GM21529 (cell line): ENCODE measurements around the gene ADAMTS20.
"Not testable (repeated sequence)": the region's sequence is repeated elsewhere in the genome, so short reads cannot be mapped to it uniquely, and the experiment has no call there.

Experiments
- ATAC-seq: cut with Tn5 transposase; IDR thresholded peaks from one replicate; pipeline ENCODE4 v1.9.1; 2021; ENCODE audit not compliant: unreplicated experiment

The ADAMTS20 gene, protein sequence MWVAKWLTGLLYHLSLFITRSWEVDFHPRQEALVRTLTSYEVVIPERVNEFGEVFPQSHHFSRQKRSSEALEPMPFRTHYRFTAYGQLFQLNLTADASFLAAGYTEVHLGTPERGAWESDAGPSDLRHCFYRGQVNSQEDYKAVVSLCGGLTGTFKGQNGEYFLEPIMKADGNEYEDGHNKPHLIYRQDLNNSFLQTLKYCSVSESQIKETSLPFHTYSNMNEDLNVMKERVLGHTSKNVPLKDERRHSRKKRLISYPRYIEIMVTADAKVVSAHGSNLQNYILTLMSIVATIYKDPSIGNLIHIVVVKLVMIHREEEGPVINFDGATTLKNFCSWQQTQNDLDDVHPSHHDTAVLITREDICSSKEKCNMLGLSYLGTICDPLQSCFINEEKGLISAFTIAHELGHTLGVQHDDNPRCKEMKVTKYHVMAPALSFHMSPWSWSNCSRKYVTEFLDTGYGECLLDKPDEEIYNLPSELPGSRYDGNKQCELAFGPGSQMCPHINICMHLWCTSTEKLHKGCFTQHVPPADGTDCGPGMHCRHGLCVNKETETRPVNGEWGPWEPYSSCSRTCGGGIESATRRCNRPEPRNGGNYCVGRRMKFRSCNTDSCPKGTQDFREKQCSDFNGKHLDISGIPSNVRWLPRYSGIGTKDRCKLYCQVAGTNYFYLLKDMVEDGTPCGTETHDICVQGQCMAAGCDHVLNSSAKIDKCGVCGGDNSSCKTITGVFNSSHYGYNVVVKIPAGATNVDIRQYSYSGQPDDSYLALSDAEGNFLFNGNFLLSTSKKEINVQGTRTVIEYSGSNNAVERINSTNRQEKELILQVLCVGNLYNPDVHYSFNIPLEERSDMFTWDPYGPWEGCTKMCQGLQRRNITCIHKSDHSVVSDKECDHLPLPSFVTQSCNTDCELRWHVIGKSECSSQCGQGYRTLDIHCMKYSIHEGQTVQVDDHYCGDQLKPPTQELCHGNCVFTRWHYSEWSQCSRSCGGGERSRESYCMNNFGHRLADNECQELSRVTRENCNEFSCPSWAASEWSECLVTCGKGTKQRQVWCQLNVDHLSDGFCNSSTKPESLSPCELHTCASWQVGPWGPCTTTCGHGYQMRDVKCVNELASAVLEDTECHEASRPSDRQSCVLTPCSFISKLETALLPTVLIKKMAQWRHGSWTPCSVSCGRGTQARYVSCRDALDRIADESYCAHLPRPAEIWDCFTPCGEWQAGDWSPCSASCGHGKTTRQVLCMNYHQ (N-terminal part only)

GRCh38 chr12:43551971-43552559 lies at the start of gene ADAMTS20:
ADAMTS20 (minus strand) TSS chr12:43552203; CDS start chr12:43551921, 282 bp downstream.
- no peak for ATAC-seq

DNA sequence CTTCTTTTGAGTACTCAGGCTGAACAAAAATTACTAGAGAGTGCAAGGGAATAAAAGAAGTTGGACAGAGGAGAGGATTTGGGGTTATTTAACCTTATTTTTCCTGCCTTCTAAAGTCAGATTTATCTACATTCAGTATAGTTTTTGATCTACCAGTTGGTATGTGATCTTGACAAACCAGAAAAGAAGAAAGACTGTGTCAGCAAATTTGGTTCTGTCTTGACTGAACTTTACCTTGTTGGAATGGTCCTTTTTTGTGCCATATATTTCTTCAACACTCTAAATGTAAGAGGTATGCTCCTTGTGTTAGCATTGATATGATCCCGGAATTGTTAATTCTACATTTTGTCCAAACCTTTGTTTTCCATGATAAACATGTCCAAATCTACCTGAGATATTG lies 47.7 kb upstream of the ADAMTS20 start:
- ATAC-seq: no peak

GRCh38 chr12:43599066-43599465 lies 47.1 kb upstream of the ADAMTS20 start:
- ATAC-seq: no peak

- ATAC-seq: no peak
These were observed 38.3 kb upstream of the ADAMTS20 start for GRCh38 chr12:43590307-43590706.

- no peak for ATAC-seq
These were observed 34.7 kb upstream of the ADAMTS20 start for GRCh38 chr12:43586646-43587245.

DNA sequence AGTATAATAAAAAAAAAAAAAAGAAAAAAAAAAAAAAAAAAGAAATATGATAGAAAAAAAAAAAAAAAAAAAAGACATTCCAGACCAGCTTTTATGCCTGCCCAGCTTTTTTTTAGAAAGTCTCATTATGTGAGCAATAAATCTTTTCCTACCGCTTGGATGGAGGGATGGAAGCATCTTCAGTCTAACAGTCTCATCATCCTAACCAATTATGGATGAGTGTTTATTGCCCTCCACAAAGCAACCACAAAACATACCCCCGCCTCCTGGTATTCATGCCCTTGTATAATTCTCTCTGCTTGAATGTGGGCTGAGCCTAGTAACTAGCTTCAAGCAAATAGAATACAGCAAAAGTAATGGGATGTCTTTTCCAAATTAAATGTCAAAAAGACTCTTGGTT lies 33.7 kb upstream of the ADAMTS20 start:
- ATAC-seq: no peak

- no peak for ATAC-seq
These were observed 28.6 kb upstream of the ADAMTS20 start for GRCh38 chr12:43580601-43581000.

DNA sequence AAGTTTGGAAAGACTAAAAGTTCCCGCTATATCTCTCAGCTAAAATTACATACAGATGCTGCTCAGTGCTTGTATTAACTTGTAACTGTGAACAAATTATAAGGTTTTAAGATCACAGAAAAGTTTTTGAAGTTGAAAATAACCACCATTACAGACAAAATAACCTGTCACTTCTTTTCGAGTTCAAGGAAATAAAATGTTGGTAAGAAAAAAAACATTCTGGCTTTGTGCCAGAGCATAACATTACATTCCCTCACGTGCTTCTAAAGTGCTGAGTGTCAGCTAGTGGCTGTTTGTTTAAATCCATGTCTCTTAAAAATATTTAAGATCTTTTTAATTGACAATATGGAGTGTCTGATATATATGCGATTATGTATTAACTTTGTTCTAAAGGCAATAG lies 27.2 kb upstream of the ADAMTS20 start:
- ATAC-seq: no peak

GRCh38 chr12:43578782-43579181 lies 26.8 kb upstream of the ADAMTS20 start:
- no peak for ATAC-seq

- no peak for ATAC-seq
These were observed 25.4 kb upstream of the ADAMTS20 start for GRCh38 chr12:43577381-43577780.

GRCh38 chr12:43576162-43576561 lies 24.2 kb upstream of the ADAMTS20 start:
- ATAC-seq: no peak

DNA sequence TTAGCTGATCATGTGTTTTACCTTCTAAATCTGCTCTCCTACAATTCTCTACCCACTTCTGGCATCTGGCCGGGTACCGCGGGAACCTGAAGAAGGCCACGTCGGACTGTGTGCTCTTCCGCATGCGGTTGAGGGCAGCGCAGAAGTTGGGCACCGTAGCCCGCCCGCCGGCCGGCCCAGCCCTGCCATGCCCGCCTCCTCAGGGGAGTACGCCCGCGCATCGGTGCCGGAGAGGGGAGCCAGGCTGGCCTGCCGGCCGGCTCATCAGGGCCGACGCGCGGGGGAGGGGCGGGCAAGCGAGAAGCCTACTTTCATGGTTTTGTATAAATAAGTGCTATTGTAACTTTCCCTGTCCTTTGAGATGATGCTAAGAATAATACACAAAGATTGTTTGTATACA lies 19.9 kb upstream of the ADAMTS20 start:
- no peak for ATAC-seq

DNA sequence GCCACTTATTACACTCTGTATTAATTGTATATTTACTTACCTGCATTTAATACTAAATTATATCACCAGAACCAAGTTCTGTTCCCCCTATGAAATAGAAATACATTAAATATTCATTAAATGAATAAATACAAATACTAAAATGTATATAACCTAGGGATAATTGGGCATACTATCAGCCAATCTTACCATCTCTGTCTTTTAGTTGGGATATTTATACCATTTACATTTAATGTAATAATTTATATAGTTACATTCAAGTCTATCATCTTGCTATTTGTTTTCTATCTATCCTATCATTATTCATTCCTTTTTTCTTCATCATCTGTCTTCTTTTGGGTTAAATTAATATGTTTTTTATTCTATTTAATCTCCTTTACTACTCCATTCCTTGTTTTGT lies 4.1 kb upstream of the ADAMTS20 start:
- no peak for ATAC-seq

DNA sequence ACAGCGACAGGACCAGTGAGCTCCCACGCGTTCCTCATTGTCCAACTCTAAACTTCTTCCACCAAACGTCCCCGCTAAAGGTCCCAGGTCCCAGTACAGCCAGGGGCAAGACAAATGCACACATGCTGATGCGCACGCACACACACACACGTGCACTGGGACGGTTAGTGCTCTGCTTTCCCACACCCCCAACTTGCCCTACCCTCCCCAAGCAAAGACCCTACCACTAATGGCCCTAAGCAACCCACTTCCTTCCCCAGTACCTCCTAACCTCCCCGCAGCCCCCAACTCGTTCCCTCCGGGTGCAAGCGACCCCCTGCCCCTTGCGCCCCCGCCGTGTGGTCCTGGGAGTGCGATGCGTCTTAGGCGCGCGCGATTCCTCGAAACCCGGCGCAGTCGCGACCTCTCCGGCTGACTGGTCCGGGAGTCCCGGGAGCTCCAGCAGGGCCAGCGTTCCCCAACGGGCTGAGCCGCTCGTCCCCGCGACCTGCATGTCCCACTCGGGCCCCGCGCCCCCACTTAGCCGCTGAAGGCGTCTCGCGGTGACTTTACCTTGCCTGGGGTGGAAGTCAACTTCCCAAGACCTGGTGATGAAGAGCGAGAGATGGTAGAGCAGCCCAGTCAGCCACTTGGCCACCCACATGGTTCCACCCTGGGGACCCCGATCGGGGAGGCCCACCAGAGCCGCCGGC lies 578 bp downstream of the ADAMTS20 start:
- no peak for ATAC-seq

DNA sequence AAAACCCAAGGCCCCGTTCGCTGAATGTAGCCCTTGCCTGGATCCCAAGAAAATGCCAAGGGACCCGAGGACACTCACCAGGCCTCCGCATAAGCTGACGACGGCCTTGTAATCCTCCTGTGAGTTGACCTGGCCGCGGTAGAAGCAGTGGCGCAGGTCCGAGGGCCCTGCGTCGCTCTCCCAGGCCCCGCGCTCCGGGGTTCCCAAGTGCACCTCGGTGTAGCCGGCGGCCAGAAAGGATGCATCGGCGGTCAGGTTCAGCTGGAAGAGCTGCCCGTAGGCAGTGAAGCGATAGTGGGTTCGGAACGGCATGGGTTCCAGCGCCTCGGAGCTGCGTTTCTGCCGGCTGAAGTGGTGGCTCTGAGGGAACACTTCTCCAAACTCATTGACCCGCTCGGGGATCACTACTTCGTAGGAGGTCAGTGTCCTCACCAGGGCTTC lies 1.2 kb downstream of the ADAMTS20 start:
- no peak for ATAC-seq

GRCh38 chr12:43544703-43545102 lies 7.3 kb downstream of the ADAMTS20 start:
- no peak for ATAC-seq

- ATAC-seq: no peak
These were observed 11.5 kb downstream of the ADAMTS20 start for GRCh38 chr12:43540470-43540869.

DNA sequence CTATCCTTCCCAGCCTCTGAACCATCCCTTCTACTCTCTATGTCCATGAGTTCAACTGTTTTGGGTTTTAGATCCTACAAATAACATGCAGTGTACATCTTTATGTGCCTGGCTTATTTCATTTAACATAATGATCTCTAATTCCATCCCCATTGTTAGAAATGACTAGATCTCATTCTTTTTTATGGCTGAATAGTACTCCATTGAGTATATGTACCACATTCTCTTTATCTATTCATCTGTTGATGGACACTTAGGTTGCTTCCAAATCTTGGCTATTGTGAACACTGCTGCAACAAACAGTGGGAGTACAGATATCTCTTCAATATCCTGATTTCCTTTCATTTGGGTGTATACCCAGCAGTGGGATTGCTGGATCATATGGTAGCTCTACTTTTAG lies 14.3 kb downstream of the ADAMTS20 start:
- ATAC-seq: not testable (repeated sequence)

GRCh38 chr12:43516045-43516444 lies 36.0 kb downstream of the ADAMTS20 start:
- ATAC-seq: no peak

- no peak for ATAC-seq
These were observed 50.3 kb downstream of the ADAMTS20 start for GRCh38 chr12:43501703-43502102.
